Fibroblast of gingiva (primary cell): ENCODE data around the gene ATP10A.

Source experiments
- DNase-seq: peaks from one replicate; pipeline ENCODE4 v3.0.0-alpha.2; 2011; ENCODE audit warnings: low read depth

The ATP10A gene

GRCh38 chr15:25716414-25717126, 146.6 kb downstream of the ATP10A start:
- DNase-seq: no peak

GRCh38 chr15:25715536-25716413, 147.4 kb downstream of the ATP10A start:
- DNase-seq: no peak

GRCh38 chr15:25714538-25714840, 148.6 kb downstream of the ATP10A start:
- no peak for DNase-seq

GRCh38 chr15:25713736-25714537, 149.2 kb downstream of the ATP10A start:
- DNase-seq: no peak

GRCh38 chr15:25712961-25713355, 150.2 kb downstream of the ATP10A start:
- DNase-seq: no peak

GRCh38 chr15:25712192-25712960, 150.8 kb downstream of the ATP10A start:
- no peak for DNase-seq

GRCh38 chr15:25711691-25712090, 151.4 kb downstream of the ATP10A start:
- DNase-seq: no peak

GRCh38 chr15:25711164-25711563, 152.0 kb downstream of the ATP10A start:
- DNase-seq: no peak

GRCh38 chr15:25710184-25710583, 152.9 kb downstream of the ATP10A start:
- no peak for DNase-seq

GRCh38 chr15:25709437-25710159, 153.5 kb downstream of the ATP10A start:
- DNase-seq: no peak

- DNase-seq: no peak
Observed at GRCh38 chr15:25708391-25708790, 154.7 kb downstream of the ATP10A start.

GRCh38 chr15:25707656-25708365, 155.3 kb downstream of the ATP10A start:
- DNase-seq: no peak

GRCh38 chr15:25706176-25706955, 156.8 kb downstream of the ATP10A start:
- DNase-seq: no peak

GRCh38 chr15:25705433-25706115, 157.6 kb downstream of the ATP10A start:
- no peak for DNase-seq

- DNase-seq: no peak
Observed at GRCh38 chr15:25703726-25704125, 159.4 kb downstream of the ATP10A start.

GRCh38 chr15:25701721-25702465, 161.2 kb downstream of the ATP10A start:
- DNase-seq: no peak

- no peak for DNase-seq
Observed at GRCh38 chr15:25700916-25701315, 162.2 kb downstream of the ATP10A start.

GRCh38 chr15:25697586-25697985, 165.5 kb downstream of the ATP10A start:
- DNase-seq: no peak
